ENCODE data around the gene FIGLA.

Gene FIGLA

GRCh38 chr2:70769450-70769849 lies 21.0 kb downstream of the FIGLA start:
- DNase-seq: no peak

DNA sequence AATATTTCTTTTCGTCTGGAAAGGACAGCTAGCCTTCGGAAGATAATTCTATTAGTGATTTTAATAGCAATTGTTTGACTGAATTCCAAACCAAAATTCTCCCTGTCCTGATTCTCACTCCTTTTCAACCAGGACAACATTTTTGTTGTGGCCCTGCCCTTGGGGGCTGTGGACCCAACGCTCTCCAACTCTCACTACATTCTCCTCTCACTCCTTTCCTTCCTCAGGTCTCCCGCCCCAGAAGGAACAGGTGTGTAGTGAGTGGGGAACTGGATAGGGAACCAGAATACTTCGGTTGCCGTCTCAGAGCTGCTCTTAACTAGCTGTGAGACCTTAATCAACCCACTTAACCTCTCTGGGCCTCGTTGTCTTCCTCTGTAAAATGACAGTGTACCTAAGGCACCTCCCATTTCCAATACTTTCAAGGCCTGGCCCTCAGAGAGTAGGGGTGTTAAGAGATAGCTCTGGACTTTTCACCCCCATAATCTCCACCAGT lies 21.8 kb downstream of the FIGLA start:
- DNase-seq: no peak

DNA sequence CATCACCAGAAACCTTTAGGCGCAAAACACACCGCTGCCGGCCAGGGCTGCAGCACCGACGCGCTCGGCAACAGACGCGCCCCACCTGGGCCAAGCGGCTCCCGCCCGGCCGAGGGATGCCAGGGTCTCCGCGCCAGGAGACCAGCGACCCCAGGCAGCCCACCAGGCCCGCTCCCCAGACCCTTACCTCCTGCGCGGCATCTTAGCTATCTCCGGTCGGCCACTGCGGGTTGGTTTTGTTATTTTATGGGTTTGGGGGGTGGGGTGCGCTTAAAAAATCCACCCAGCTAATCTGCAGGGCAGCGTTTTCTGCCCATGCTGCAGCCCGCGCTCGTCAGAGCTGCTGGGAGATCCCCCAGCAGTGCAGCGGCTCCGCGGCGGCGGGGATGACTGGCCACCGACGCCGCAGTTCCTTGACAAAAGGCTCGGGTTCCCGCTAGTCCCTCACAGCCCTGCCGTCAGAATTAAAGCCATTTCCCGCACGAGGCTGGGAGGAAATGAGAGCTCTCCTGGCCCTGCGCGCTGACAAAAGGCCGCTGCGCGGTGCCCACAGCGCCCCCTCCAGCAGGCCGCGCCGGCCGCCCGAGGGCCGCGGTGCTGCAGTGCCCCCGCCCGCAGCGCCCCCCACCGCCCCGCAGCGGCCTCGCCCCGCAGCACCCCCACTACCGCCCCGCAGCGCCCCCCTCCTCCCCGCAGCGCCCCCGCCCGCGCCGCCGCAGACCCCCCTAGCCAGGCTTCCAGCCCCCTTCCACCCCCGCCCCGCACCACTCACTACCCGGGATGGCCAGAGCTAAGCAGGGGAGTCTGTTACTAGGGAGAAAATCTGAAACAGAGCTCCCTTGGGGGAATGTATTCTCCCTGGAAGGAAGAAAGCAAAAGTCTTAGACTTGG lies 22.5 kb downstream of the FIGLA start, which contains the start of gene ADD2:
Gene ADD2, minus strand, starts transcription at position 502 of the 891 bp plus-strand sequence. CDS start 61,792 bp downstream, outside the sequence.
- DNase-seq: no peak

DNA sequence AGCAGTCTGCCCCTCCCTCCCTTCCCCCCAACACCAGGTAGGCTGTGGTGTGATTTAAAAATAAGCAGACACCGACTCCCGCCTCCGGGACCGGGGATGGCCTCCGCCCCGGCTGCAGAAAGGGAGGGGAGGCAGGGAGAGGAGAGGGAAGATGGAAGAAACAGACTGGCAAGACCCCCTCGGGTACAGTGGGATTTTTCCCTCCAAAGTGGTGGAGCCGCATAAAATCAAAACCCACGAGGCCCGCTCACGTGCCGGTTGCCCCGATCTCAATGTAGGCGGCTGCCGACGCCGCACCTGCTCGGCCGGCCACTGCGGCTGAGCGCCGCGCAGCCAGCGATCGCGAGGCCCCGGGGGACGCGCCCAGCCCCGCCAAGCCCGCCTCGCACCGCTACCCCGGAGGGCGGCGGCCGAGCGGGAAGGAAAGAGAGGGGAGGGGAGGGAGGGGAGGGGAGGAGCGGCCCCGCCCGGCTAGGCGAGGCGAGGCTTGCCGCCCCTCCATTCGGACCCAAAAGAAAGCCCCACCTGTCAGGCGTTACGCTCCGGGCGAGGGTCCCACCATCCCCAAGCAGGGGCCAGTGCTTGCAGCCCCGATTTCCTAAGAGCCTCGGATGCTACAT lies 23.3 kb downstream of the FIGLA start:
- DNase-seq: no peak

- DNase-seq: no peak
Observed at GRCh38 chr2:70766357-70767078, 23.9 kb downstream of the FIGLA start.

DNA sequence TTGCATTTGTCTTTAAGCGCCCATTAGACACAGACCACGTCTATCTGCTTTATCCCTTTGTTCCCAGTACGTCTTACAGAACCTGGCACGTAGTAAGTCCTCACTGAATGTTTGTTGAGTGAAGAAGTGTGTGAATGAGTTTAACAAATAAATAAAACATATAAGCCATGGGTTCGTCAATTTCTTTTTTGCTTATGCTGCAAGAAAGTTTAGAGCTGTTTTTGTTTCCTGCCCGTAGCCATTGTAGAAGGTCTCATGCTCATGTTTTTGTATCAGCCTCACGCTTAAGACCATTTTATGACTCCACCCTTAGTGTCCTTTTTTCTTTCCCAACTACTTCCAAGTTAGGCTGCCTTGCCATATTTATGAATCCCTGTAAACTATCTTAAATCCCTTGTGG lies 24.9 kb downstream of the FIGLA start:
- no peak for DNase-seq

DNA sequence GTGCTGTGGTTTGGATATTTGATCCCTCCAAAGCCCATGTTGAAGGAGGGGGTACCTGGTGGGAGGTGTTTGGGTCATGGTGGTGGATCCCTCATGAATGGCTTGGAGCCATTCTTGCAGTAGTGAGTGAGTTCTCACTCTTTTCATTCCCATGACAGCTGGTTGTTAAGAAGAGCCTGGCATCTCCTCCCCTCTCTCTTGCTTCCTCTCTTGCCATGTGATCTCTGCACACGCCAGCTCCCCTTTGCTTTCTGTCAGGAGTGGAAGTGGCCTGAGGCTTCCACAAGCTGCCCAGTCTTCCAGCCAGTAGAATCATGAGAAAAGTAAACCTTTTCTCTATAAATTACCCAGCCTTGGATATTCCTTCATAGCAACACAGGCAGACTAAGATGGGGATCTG lies 31.0 kb downstream of the FIGLA start:
- DNase-seq: no peak

DNA sequence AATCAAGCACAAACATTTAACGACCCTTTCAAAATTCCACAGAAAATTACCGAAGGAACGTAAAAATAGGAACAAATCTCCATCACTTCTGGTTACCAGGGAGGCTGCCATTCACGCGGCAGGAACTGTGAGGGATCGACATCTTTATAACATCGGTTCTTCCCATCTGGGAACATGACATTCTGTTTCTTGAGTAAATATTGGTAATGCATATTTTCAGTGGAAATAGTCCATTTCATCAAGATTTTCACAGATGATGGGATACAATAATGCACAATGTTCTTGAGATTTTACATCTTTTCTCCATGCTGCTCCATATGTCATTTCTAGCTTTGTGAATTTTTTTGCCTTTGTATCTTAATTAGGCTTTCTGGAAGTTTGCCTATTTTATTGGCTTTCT lies 32.5 kb downstream of the FIGLA start:
- DNase-seq: no peak

DNA sequence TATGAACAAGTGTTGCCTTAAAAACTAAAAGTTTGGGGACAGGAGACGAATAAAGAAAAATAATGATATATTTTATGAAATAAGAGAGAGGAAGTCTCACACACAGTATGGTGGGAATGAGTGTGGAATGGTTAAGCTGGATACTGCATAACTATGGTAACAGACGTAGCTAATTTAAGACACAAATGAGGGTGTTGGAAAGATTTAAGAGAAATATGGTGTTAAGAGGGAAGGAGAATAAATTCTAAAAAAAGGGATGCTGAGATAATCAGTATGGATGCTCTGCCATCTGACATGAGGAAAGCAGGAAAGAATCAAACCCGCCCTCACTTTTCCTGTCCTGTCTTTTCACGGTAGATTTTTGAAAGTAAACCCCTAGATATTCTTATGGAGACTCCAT lies 33.1 kb downstream of the FIGLA start:
- DNase-seq: no peak

- DNase-seq: no peak
Observed at GRCh38 chr2:70756128-70756527, 34.3 kb downstream of the FIGLA start.

GRCh38 chr2:70753902-70754301 lies 36.5 kb downstream of the FIGLA start:
- DNase-seq: no peak

GRCh38 chr2:70753031-70753430 lies 37.4 kb downstream of the FIGLA start:
- DNase-seq: no peak

- DNase-seq: no peak
Observed at GRCh38 chr2:70752396-70752795, 38.0 kb downstream of the FIGLA start.

DNA sequence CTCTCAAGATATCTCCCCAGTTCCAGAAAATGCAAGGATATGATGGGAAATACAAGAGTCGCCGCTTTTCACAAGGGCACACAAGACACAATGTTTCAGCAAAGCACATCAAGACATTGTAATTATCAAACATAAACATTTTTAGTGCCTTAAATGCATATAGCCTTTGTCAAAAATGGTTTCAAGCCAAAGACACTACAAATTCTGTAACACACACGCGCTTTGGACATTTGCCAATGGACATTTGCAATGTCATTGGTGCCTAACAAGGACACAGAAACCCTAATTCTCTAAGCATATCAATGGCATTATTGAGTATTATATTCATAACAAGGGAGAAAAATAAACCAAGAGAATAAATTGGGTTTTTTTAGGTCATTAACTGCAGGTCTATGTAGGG lies 38.6 kb downstream of the FIGLA start:
- DNase-seq: no peak

- DNase-seq: no peak
Observed at GRCh38 chr2:70750320-70750719, 40.1 kb downstream of the FIGLA start.

DNA sequence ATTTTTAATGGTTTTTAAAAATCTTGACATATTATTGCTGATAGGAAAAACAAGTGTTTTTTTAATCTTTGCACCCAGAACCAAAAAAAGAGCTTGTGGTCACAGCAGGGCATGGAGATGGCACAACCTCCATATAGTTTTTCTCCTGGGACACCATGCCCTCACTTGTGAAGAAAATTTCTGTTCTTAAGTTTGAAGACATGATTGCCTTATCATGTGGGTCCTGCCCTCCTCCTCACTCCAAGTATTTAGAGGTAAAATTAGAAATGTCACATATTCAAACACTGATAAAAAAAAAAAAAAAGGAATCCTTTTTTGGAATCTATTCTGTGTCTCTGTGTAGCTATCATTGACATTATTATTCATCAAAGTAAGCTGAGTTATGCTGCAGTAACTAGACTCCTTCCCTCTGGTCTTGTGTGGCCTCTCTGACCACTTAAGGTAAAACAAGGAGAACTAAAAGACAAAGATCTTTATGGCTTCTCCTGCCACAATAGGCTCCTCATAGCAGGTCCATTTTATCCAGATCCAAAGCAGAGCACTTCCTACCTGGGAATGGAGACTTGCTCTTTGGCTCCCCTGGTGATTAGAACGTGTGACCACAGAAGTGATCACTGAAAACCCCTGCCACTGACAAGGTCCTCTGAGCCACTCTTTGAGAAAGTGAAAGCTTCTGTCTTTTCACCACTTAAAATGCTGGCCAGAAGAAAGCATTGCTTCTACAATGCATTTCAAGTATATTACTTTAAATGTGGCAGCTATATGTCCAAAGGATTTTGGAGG lies 42.2 kb downstream of the FIGLA start:
- no peak for DNase-seq

GRCh38 chr2:70747284-70747683 lies 43.2 kb downstream of the FIGLA start:
- no peak for DNase-seq

GRCh38 chr2:70746094-70746974 lies 44.1 kb downstream of the FIGLA start:
- no peak for DNase-seq

DNA sequence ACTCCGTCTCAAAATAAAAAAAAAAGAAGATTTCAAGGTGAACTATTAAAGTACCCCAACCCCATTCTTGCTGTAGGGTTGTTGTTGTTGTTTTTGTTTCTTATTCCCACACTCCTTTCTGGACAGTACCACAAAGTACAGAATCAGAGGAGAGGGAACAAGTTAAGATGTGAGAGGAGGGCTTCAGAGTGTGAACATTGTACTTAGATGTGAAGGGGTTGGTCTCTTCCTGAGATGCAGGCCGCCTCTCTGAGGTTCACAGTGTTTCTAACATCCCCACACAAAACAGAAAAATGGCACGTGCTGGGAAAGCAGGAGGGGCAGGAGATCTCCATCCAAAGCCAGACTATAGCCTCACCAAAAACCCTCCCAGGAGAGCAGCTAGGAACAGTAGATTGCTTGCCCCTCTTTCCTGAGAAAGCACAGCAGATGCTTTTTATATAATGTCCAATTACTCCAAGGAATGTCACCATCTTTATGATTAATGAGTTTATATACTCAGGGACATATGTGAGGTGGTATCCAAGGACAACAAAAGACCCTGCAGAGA lies 45.1 kb downstream of the FIGLA start:
- no peak for DNase-seq

- DNase-seq: no peak
Observed at GRCh38 chr2:70744397-70744796, 46.0 kb downstream of the FIGLA start.

- no peak for DNase-seq
Observed at GRCh38 chr2:70743677-70744076, 46.8 kb downstream of the FIGLA start.

Data from activated effector memory CD4-positive, alpha-beta T cell treated with Interleukin-2 at 50 U/mL for 16 hours (primary cell).